H7 (cell line): ENCODE measurements around the gene PCDHB11. TPM values are rescaled to one million over a fixed set of nuclear protein-coding genes. Genes with fewer than 3 reads are reported as not detected.
A peak's percentile ranks its signal among the peaks of the same experiment; 100 is the strongest.
"Not testable (repeated sequence)": the region's sequence is repeated elsewhere in the genome, so short reads cannot be mapped to it uniquely, and the experiment has no call there.

ENCODE experiments used
- DNase-seq: peaks from one replicate; pipeline ENCODE4 v3.0.0; 2012
- H3K27me3 ChIP-seq: 2 replicates; pipeline ENCODE4 v1.6.0; 2011; ENCODE audit warnings: mild to moderate bottlenecking, low read length; ENCODE audit not compliant: control insufficient read depth, insufficient read depth
- H3K36me3 ChIP-seq: replicated peaks from 2 replicates; pipeline ENCODE4 v1.5.1; 2011; ENCODE audit warnings: low read length; ENCODE audit not compliant: control insufficient read depth, insufficient read depth
- H3K4me3 ChIP-seq: 2 replicates; pipeline ENCODE4 v1.5.1; 2011; ENCODE audit warnings: low read depth, mild to moderate bottlenecking, control low read depth, low read length, moderate library complexity; ENCODE audit not compliant: insufficient read depth
- total RNA-seq: library from RNA; depleted of rRNA; stranded (reverse); fragments of >200 nt; shearing (Covaris generic); gene quantifications from 2 replicates; pipeline ENCODE4 v1.2.3, GENCODE V29; 2014; rRNA removed

Gene PCDHB11
- total RNA-seq = 0.03 and 0.18 TPM in 2 replicates

DNA sequence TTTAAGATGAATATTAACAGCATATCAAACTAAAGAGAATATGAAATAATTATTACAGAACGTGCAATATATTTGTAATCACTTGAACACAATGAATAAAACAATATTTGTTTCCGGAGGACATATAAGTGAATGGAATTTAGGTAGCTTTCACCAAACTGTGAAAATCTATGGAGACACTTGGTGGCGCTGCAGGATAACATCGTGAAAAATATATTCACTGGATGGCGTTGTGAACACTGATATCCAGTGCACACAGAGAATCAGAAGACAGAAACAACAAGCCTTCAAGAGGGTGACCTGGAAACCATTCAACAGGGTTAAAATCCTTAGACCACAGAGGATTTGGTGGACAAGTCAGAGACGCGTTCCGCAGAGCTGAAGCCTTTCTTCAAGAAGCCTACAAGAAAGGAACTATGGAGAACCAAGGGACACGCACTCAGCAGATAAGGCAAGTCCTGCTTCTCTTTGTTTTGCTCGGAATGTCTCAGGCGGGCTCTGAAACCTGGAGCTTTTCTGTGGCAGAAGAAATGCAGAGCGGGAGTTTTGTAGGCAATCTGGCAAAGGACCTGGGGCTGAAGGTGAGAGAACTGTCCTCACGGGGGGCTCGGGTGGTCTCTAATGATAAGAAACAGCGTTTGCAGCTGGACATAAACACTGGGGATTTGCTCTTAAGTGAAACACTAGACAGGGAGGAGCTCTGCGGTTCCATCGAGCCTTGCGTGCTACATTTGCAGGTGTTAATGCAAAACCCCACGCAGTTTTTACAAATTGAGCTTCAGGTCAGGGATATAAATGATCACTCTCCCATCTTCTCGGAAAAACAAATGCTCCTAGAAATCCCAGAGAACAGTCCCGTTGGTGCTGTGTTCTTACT is at the start of gene PCDHB11:
PCDHB11 (plus strand) TSS at position 269 of the 877 bp plus-strand sequence; CDS start at position 417, 148 bp downstream.
- H3K36me3 ChIP-seq = no peaks in the 10 kb centered on the region
- no peaks in the 10 kb centered on the region for H3K27me3 ChIP-seq
- peak; percentile 59 for DNase-seq
- no peak within 1 kb of the TSS for H3K4me3 ChIP-seq

DNA sequence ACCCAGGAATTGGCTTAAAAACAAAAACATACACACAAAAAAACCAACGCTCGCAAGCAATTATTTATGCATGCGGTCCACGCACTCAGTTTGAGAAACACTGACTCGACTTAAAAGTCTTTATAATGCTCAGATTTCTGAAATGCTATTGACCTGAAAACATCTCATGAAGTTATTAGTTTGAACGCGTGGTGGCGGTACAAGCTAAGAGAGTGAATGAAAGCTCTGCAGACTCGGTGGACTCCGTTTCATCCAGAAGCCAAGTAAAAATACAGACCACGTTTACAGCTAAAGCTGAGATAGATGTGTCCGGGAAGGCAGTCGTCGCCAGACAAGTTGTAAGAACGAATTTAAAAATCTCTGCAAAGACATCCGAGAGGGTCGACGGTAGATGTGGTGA is 49.6 kb upstream of the PCDHB11 start, which contains the start of gene PCDHB6:
PCDHB6 (plus strand) TSS at position 246 of the 400 bp plus-strand sequence. CDS start 201 bp downstream, outside the sequence.
- DNase-seq = peak; percentile 70
- Histone ChIP-seq H3K27me3 (no peaks in the 10 kb centered on the region), H3K36me3 (no peaks in the 10 kb centered on the region), H3K4me3 (no peak within 1 kb of the TSS)

DNA sequence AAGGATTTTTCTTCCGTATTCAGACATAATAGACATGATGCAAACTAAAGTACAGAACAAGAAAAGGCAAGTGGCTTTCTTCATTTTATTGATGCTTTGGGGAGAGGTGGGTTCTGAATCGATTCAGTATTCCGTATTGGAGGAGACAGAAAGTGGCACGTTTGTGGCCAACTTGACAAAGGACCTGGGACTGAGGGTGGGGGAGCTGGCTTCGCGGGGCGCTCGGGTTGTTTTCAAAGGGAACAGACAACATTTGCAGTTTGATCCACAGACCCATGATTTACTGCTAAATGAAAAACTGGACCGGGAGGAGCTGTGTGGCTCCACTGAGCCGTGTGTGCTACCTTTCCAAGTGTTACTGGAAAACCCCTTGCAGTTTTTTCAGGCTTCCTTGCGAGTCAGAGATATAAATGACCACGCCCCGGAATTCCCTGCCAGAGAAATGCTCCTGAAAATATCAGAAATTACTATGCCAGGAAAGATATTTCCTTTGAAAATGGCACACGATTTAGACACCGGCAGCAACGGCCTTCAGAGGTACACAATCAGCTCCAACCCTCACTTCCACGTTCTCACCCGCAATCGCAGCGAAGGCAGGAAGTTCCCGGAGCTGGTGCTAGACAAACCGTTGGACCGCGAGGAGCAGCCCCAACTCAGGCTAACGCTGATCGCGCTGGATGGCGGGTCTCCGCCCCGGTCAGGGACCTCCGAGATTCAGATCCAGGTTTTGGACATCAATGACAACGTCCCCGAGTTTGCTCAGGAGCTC is 49.0 kb upstream of the PCDHB11 start:
- Histone ChIP-seq H3K4me3 (no peak overlapping the region), H3K36me3 (no peaks in the 10 kb centered on the region), H3K27me3 (no peaks in the 10 kb centered on the region)
- DNase-seq = no peak

- no peaks in the 10 kb centered on the region for H3K27me3 ChIP-seq
- no peak overlapping the region for H3K4me3 ChIP-seq
- no peak for DNase-seq
- no peaks in the 10 kb centered on the region for H3K36me3 ChIP-seq
Measured at GRCh38 chr5:141150993-141151325, 48.5 kb upstream of the PCDHB11 start.

GRCh38 chr5:141151632-141152031 is 47.8 kb upstream of the PCDHB11 start:
- not testable (repeated sequence) for H3K4me3 ChIP-seq, H3K36me3 ChIP-seq, DNase-seq, H3K27me3 ChIP-seq

DNA sequence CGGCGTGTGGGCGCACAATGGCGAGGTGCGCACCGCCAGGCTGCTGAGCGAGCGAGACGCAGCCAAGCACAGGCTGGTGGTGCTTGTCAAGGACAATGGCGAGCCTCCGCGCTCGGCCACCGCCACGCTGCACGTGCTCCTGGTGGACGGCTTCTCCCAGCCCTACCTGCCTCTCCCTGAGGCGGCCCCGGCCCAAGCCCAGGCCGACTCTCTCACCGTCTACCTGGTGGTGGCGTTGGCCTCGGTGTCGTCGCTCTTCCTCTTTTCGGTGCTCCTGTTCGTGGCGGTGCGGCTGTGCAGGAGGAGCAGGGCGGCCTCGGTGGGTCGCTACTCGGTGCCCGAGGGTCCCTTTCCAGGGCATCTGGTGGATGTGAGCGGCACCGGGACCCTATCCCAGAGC is 47.3 kb upstream of the PCDHB11 start:
- DNase-seq, H3K4me3 ChIP-seq, H3K27me3 ChIP-seq, H3K36me3 ChIP-seq: not testable (repeated sequence)

DNA sequence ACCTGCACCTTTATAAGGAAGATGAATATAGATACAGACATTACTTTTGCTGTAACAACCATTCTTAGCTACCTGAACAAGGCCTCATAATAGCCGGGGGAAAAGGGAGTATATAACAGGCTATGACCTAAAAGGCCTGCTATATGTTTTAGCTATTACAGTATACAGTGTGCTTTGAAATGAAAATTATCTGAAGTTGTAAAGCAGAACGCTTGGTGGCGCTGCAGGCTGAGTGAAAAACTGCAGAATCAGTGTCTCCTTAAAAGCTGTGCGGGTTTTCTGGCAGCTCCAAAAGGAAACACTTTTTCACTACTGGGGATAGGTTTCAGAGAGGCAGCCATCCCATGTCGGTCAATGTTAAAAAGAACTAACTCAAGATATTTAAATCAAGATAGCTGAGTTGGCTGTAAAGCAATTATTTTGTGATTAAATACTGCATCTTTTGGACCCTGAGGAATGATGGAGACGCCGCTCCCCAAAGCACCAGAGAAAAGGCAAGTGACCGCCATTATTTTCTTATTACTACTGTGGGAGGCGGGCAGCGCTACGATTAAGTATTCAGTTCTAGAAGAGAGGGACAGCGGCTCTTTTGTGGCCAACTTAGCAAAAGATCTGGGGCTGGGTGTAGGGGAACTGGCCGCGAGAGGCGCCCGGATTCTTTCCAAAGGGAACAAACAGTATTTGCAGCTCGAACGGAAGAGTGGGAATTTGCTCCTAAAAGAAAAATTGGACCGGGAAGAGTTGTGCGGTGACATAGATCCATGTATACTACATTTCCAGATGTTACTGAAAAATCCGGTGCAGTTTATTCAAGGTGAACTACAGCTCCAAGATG is 43.7 kb upstream of the PCDHB11 start:
- Histone ChIP-seq H3K4me3 (no peak overlapping the region), H3K27me3 (no peaks in the 10 kb centered on the region), H3K36me3 (no peaks in the 10 kb centered on the region)
- DNase-seq = peak; percentile 67

GRCh38 chr5:141157356-141157755 is 42.1 kb upstream of the PCDHB11 start:
- not testable (repeated sequence) for H3K4me3 ChIP-seq, H3K36me3 ChIP-seq, H3K27me3 ChIP-seq, DNase-seq

DNA sequence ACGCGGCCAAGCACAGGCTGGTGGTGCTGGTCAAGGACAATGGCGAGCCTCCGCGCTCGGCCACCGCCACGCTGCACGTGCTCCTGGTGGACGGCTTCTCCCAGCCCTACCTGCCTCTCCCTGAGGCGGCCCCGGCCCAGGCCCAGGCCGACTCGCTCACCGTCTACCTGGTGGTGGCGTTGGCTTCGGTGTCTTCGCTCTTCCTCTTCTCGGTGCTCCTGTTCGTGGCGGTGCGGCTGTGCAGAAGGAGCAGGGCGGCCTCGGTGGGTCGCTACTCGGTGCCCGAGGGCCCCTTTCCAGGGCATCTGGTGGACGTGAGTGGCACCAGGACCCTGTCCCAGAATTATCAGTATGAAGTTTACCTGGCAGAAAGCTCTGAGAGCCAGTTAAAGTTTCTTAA is 41.5 kb upstream of the PCDHB11 start:
- H3K4me3 ChIP-seq, DNase-seq, H3K36me3 ChIP-seq, H3K27me3 ChIP-seq: not testable (repeated sequence)

DNA sequence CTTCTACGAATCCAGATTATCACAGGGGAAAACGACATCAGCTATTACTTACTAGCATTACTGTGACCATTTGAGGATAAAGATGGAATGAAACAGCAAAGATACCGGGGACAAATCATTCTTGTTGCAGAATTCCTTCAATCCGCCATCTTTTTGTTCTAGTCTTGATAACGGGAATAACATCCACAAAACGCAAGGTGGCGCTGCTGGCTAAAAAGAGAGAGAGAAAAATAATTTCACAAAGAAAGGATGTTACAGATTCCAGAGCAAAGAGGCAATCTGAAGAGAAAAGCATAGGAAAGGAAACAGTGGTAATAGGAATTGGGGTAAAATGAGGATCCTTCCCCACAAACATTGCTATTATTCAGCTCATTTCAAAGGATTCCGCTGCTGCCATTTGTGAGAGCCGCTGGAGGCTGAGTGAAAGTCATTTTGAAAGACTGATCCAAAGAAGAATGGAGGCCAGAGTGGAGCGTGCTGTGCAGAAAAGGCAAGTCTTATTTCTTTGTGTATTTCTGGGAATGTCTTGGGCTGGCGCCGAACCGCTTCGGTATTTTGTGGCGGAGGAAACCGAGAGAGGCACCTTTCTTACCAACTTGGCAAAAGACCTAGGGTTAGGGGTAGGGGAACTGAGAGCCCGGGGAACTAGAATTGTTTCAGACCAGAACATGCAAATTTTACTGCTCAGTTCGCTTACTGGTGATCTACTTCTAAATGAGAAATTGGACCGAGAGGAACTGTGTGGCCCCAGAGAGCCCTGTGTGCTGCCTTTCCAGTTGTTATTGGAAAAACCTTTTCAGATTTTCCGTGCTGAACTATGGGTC is 26.8 kb upstream of the PCDHB11 start, which contains the start of gene PCDHB7:
PCDHB7 (plus strand) TSS at position 264 of the 824 bp plus-strand sequence; CDS start at position 456, 192 bp downstream.
- DNase-seq = peak; percentile 76
- Histone ChIP-seq H3K4me3 (no peak within 1 kb of the TSS), H3K36me3 (no peaks in the 10 kb centered on the region), H3K27me3 (no peaks in the 10 kb centered on the region)

DNA sequence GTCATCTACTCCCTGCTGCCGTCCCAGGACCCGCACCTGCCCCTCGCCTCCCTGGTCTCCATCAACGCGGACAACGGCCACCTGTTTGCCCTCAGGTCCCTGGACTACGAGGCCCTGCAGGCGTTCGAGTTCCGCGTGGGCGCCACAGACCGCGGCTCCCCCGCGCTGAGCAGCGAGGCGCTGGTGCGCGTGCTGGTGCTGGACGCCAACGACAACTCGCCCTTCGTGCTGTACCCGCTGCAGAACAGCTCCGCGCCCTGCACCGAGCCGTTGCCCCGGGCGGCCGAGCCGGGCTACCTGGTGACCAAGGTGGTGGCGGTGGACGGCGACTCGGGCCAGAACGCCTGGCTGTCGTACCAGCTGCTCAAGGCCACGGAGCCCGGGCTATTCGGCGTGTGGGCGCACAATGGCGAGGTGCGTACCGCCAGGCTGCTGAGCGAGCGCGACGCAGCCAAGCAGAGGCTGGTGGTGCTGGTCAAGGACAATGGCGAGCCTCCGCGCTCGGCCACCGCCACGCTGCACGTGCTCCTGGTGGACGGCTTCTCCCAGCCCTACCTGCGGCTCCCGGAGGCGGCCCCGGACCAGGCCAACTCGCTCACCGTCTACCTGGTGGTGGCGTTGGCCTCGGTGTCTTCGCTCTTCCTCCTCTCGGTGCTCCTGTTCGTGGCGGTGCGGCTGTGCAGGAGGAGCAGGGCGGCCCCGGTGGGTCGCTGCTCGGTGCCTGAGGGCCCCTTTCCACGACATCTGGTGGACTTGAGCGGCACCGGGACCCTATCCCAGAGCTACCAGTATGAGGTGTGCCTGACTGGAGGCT is 24.9 kb upstream of the PCDHB11 start:
- not testable (repeated sequence) for H3K4me3 ChIP-seq, H3K27me3 ChIP-seq, H3K36me3 ChIP-seq, DNase-seq

DNA sequence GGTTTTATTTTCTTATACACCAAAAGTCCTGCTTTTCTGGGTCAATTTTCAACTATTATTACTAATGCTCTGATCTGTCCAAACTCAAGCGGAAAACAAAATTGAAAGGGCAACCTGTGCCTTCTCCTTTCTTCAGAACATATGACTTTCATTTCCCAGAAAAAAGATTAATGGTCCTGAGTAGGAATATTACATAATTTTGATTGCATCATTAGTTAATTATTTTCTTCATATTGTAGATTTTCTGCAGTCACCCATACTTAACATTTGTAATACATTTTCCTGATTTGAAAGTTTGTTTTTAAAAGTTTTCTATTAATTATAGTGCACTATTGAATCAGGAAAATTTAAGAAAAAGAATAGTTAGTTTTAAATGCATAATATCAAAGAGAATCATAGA is 23.5 kb upstream of the PCDHB11 start:
- DNase-seq = no peak
- H3K27me3 ChIP-seq = no peaks in the 10 kb centered on the region
- H3K36me3 ChIP-seq = no peaks in the 10 kb centered on the region
- no peak overlapping the region for H3K4me3 ChIP-seq

DNA sequence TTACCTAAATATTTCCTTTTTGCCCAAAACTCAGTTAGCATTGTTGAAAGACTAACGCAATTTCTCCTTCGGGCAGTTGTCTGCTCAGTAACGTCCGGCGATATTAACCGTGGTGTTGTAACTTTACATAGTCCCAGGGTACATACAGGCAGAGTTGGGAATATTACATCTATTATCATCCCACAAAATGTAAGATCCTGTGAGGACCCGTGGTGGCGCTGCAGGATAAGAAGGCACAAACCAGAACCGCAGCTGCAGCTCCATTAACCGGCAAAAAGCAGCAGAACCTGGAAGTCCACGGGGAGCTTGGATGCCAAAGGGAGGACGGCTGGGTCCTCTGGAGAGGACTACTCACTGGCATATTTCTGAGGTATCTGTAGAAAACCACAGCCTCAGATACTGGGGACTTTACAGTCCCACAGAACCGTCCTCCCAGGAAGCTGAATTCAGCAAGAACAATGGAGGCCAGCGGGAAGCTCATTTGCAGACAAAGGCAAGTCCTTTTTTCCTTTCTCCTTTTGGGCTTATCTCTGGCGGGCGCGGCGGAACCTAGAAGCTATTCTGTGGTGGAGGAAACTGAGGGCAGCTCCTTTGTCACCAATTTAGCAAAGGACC is 21.7 kb upstream of the PCDHB11 start, which contains the start of gene PCDHB8:
PCDHB8 (plus strand) TSS at position 214 of the 615 bp plus-strand sequence; CDS start at position 459, 245 bp downstream.
- peak; percentile 51 for DNase-seq
- not testable (repeated sequence) for H3K36me3 ChIP-seq

More for the DNA sequence above, 21.7 kb upstream of the PCDHB11 start, which contains the start of gene PCDHB8:
- H3K4me3 ChIP-seq, H3K27me3 ChIP-seq: not testable (repeated sequence)
